RPMI7951 (cell line): ENCODE measurements around the gene LEKR1. TPM values are rescaled to one million over a fixed set of nuclear protein-coding genes. Genes with fewer than 3 reads are reported as not detected.
"Not testable (repeated sequence)": the region's sequence is repeated elsewhere in the genome, so short reads cannot be mapped to it uniquely, and the experiment has no call there.

Source experiments
- DNase-seq: peaks from one replicate; pipeline ENCODE4 v3.0.0-alpha.2; 2012; ENCODE audit warnings: low read depth
- total RNA-seq: library from RNA; depleted of rRNA; stranded (reverse); fragments of >200 nt; shearing (Covaris generic); gene quantifications from 2 replicates; pipeline ENCODE4 v1.2.3, GENCODE V29; 2014; rRNA removed

LEKR1 gene
- 1.8 and 2.1 TPM in 2 replicates for total RNA-seq

DNA sequence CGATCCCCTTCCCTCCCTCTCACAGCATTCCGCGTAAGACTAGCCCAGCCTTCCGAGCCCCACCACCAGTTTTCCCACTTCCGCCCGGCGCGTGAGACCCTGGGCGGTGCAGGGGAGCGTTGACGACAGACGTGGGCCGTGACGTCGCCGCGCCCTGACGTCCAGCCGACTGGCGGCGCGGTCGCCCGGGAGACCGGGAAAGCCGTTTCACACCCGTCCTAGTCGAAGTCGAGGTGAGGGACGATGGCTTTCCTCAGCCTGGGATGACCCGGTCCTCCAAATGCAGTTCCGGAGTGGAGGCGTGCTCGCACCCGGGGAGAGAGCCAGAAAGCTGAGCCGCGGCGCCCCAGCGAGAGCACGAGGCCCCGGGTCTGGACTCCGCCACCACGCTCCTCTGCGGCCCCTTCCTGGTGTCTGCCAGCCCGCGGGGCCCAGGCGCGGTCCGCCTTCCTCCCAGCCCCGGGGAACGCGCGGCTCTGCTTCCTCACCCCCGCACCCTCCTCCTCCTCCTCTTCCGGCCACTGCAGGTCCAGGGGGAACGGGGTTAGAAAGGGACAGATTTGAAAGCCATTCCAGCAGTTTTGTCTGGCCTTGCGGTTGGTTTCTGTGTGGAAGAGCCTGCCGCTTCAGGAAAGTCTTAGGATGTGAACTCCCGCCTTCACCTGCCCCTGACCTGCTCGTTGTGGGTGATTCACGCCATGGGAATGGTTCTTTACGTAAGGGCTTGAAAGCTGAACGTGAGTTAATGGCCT lies at the start of gene LEKR1:
LEKR1 (plus strand) TSS at position 210 of the 752 bp plus-strand sequence. CDS start 2,977 bp downstream, outside the sequence.
- peak; percentile 94 for DNase-seq

DNA sequence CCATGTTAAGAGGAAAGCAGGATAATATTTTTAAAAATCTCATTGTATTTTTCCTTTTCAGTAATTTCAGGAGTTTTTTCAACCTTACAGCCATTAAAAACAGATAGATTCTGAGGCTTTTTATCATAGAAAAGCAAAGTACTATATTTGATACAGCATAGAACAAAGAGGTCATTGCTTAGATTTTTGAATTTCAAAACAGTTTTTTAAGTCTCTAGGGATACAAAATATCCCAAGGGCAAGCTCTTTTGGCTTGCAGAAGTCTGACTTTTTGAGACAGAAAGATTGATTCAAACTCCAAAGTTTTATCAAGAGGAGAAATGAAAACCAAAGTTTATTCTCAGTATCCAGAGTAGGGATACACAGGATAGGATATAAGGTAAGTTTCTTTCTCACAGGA lies 49.3 kb upstream of the LEKR1 start:
- DNase-seq: no peak

DNA sequence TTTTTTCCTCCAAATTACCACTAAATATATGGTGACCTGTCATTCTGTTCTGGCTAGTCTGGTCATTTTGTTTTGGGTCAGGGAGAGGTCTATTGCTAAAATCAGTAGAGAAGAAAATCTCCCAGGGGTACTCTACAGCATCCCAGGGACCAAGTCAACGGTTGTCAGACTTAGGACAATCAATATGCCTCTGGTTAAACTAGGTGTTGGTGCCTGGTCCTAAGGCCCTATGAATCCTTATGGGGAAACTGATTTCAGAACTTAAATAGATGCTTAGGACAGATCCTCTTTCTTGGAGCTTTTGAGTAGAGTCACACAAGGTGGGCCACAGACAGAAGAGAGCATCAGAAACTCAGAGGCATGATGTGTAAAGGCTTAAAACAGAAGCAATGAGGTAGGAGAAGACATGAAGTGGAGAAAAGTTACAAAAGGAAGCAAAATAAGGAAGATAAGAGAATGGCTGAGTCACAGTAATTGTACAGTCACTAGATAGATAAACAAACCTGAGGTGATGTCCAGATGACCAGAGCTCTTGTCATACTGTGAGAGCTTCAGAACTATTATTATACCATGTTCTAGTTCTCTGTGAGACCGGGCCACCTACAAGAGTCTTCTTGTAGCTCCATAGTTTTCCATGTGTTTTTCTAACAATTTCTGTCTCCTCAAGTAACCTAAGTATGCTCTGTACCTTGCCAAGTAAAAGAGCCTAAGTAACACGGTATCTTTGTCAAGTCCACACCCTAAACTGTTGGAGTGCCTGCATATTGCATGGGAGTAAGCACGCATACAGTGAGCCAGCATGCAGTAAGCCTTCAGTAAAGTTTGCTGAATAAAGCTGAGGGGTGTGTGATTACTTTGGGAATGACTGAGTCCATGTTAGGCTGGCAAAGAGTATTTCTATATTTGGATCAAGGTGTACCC lies 44.6 kb upstream of the LEKR1 start:
- DNase-seq: peak; percentile 81

DNA sequence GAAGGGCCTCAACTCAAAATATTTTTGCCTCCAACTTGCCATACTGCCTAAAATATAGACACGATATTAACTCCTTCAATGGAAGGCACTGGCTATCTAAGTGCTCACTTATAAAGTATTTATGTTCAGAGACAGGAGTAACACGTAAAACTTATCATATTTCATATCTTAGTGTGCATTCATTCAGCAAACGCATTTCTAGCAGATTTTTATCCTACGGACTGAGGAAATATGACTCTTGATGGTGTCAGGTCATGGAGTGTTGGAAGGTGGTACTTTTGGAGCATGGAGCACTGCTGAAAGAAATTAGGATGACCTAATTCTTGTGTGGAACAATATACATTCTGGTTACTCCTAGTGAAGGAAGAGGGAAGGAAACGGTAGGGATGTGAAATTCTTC lies 43.8 kb upstream of the LEKR1 start:
- no peak for DNase-seq

DNA sequence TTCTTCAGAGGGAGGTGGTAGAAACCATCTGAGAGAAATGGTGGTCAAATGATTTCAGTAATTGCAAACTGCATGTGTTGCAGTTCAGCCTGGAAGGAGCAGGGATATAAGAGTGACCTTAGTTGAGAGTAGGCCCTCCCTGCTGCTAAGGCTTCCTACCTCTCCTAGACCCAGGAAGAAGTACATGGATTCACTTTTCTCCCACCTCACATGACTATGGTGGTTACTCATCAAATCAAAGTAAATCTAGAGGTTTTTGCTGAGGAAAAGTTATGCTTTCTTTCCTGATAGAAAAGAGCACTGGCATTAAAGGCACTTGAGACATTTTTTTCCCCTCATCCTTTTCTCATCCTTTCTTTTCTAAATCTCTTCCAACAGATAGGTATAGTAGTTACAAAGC lies 43.2 kb upstream of the LEKR1 start:
- no peak for DNase-seq

DNA sequence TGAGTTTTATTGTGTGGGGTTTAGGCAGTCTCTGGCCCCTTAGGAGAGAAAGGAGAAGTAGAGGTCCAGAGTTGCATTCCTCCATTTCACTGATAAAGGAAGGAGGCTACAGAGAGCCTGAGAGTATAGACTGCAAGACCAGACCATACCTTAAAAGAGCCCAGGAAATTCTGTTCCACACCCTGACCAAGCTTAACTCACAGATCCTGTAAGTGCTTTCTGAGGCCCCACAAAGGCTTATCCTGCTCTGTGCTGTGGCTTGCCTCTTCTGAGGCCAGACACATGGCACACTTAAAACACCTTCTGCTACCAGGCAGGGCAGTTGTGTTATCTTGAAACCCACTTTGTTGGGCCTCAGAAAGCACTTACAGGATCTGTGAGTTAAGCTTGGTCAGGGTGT lies 39.2 kb upstream of the LEKR1 start:
- DNase-seq: no peak

DNA sequence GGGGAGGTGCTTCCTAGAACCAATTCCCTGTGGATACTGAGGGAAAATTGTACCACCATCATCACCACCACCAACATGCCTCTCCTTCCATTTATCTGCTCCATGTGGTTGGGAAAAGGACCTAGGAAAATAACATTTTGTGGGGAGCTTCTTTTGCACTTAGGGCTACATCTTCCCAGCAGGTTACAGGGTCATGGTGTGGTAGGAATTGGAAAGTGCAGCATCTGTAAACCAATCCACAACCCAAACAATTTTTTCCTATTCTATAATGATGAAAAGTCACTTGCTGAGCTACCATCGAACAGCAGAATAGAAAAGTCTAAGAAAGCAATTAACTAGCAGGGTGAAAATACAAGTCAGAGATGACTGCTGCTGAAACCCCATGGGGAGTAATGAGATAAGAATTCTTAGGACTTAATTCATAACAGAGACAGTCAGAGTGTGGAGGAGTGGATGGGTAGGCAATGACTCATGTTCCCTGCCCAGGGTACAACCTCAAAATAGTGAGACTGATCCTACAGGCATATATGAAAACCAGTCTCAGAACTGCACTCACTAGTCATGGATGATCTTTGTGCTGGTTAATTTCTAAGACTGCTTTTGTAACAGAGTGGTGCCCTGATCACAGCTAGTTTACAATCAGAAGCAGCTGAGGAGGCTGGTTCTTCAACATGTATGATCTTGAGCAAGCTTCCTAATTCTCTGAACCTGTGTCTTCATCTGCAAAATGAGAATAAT lies 38.1 kb upstream of the LEKR1 start:
- DNase-seq: peak; percentile 98

DNA sequence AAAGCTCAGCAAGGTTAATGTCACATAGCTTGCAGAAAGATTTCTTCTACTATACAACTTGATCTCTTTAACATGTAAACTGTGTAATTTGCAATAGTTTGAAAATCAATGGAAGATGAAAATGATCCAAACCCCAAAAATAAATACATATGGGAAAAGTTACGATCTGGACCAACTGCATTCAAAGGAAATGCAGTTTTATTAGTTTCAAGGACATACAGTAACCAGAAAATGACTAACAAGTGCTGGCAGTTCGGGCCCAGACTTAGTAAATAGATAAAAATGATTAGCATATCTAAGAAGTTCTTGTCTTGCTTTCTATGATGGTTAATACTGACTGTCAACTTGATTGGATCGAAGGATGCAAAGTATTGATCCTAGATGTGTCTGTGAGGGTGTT lies 37.3 kb upstream of the LEKR1 start:
- DNase-seq: no peak

DNA sequence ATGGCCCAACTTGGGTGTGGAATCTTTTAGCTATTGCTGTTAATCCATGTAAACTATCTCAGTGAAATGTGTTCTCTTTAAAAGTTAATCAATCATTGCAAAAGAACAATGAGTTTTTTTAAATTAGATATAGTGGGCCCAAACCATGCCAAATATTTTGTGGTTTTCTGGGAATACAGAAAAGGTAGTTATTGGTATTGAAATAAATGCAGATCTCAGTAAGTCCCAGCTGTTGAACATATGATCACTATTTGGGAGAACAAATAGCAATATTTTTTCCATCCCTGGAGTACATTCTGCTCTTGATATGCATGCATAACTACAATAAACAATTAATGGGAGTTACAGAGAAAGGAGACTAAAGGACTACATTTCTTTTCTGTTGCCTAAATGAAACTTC lies 36.0 kb upstream of the LEKR1 start:
- no peak for DNase-seq

DNA sequence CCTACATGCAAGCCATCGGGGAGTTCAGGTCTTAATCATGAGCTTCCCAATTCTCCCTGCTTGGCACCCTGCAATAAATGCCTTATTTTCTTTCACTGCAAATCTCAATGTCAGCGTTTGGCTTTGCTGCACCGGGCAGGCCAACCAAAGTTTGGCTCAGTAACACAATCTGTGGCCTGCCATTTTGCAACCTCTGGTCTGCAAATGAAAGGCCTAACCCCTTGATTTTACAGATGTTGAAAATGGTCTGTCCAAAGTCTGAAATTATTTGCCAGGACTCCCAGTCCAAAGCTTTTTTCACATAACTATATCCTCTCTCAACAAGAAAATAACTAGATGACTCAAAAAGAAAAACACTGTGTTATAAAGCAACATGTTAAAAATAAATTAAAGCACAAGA lies 34.0 kb upstream of the LEKR1 start:
- no peak for DNase-seq

DNA sequence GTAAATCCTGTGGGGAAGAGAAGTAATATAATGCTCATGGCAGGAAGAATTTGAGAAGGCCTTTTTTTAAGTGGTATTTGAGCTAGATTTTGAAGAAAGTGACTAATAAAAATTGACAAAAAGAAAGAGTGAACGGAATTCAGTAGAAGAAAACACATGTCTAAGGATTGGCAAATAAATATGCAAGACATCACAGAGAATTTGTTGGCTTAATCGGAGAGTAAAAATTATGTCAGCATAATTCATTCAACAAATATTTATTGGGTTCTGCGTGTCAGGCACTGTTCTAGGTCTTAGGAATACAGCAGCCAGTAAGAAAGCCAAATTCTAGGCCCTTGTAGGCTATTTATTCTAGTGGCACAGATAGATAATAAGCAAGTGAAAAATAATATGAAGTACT lies 33.6 kb upstream of the LEKR1 start:
- DNase-seq: no peak

DNA sequence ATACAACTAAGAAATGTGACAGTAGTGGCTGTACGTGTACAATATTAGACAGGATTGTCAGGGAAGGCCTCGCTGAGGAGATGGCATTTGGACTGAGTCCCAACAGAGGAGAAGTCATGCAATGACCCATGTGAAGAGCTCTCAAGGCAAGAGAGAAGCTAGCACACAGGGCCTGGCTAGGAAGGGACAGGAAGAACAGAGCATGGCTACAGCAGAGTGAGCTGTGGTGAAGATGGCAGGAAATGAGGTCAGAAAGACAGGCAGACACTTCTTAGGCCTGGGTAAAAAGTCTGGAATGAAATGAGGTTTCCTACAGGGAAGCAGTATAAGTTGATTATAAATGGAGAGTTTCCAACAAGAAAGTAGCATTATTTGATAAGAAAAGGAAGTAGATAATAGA lies 33.2 kb upstream of the LEKR1 start:
- DNase-seq: peak; percentile 59

DNA sequence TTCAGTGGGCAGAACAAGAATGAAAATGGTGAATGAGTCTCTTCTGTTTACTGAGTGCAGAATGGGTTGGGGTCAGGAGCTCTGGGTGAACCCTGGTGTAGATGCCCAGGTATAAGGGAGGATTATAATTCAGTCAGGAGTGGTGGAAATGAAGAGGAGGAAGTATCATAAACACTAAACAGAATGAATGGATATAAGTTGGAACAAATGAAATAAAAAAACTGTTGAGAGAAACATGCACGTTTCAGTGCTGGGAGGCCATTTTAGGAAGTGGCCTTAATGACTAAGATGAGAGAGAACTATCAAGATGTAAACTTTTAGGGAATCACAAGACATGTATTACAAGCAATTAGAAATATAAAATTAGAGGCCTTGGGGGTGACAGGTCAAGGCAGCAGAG lies 32.8 kb upstream of the LEKR1 start:
- DNase-seq: no peak

DNA sequence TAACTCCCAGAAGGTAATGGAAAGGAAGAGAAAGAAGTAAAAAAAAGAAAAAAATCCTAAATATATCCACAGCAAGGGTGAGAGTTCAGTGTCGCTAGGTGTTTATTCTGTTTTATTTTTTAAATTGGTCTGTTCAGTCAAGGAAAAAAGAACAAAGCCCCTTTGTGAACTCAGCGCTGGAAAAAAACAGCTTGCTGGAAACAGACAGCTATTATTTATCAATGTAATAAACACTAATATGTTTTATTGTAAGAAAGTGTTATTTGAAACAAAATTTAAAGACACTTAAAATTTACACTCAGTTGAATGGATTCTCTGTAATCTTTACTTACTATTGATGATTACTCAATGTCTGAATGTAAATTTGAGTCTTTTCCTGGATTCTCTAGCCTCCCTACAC lies 32.3 kb upstream of the LEKR1 start:
- DNase-seq: no peak

DNA sequence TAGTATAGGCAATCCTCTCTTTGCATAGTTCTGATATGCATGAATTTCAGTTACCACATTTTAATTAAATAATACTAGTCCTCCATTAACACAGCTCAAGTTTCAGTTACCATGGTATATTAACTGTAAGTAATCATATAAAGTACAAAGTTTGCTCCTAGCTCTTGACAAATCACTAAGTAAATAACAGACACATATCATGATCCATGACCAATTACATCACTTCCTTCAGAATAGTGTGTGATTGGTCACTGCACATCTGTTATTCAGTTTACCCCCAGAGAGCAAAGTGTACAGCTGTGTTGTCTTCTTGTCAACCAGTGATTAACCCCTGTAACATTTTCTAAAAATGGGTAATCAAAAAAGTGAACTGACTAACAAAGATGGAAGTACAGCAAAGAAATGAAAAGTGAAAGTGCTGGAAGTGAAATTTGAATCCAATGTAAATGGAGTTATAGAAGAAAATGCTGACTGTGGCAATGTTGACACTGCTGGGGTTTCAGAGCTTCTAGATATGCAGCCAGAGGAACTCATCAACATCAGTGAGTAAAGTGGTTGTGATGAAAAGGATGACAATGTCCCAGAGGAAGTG lies 30.2 kb upstream of the LEKR1 start:
- DNase-seq: peak; percentile 64

DNA sequence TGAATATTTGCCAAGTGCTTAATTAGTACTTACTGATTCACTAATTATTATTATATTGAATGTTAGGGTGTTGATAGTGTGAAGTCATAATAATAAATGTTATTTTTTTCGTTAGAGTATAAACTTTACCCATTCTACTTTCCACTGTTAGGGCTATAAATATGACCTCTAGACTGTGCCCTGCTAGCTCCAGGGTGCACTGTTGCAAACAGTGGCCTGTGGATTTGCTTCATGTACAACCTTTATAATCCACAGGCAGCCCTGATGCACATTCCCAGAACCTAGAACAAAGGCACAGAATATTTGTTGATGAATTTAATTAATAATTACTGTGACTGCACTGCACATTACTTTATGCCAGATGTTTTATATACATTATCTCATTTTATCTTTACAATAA lies 28.8 kb upstream of the LEKR1 start:
- DNase-seq: no peak

DNA sequence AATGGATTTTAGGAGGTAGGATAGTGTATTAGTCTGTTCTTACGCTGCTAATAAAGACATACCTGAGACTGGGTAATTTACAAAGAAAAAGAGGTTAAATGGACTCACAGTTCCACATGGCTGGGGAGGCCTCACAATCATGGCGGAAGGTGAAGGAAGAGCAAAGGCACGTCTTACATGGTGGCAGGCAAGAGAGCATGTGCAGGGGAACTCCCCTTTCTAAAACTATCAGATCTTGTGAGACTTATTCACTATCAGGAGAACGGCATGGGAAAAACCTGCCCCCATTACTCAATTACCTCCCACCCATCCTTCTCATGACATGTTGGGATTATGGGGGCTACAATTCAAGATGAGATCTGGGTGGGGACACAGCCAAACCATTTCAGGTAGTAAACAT lies 25.9 kb upstream of the LEKR1 start:
- not testable (repeated sequence) for DNase-seq

DNA sequence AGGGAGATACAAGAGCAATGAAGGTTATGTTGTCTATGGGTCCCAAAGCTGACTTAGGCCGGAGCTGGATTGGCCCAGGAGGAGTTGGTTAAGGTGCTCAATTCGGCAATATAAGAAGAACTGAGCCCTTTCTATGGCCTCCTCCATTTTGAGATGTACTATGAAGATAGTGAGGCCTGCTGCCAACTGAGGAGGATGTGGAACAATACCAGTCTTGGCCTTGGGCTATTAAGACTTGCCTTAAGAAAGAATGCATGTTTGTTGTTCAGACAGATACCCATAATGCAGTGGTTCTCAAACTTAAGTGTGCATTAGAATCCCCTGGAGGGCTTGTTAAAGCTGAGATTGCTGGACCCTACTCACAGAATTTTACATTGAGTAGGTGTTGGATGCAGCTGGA lies 24.4 kb upstream of the LEKR1 start:
- peak; percentile 51 for DNase-seq

DNA sequence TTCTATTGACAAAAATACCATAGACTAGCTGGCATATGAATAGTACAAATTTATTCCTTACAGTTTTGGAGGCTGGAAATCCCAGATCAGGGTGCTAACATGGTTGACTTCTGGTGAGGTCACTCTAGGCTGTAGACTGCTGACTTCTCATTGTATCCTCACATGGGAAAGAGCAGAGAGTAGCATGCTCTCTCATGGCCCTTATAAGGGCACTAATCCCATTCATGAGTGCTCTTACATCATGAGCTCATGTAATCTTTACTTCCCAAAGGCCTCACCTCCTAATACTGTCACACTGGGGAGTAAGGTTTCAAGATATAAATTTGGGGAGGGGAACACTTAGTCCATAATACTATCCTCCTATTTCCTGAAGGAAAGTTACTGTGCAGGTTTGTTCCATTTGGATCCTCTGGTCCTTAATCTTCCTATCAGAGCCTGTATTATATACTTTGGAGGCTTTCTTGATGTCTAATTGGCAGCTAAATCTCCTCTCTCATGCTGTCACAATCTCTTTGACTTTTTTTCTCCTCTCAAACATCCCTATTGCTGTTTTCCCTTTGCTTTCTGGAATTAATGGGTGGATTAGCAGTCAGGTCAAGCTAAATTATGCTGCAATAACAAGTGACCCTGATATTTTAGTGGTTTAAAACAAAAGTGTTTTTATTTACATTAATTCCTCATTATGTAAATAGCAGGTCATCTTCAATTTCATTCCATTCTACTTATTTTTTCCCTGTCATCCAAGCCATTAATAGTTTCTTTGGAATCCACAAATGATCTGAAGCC lies 23.1 kb upstream of the LEKR1 start:
- no peak for DNase-seq

DNA sequence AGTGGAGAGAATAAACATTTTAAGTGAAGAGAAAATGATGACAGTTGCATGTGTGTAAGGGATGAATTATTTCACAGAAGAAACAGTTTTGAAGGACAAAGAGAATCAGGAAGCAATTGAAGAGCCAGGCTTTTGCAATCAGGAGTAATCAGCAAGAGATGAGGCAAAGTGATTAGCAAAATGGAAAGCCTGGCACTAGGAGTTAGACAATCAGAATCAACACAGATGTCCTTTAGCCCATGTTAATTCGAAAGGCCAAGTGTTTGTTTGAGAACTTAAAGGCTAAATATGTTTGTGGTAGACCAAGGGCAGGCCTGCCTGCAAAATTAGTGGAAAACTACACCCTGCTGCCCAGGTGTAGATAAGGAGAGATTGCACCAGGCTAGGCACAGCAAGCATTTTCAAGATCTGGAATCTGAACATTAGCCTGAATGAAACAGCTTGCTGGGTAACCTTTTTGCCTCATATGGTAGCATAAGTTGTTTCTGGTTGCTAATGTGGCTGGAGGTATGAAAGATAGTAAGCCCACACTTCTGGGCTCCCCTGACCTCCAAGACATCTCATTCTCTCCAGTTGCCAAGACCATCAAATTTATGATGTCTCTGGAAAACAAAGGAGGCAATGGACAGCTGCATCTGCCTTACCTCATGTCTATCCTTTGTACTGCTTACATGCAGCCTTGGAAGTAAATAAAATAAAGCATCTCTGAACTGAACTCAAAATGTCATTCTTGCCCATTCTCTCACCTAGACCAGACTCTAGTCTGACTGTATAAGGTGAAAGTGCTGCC lies 22.0 kb upstream of the LEKR1 start:
- DNase-seq: no peak
